ENCODE measurements around the gene JMJD1C.

GRCh38 chr10:63214571-63214970 lies 251.2 kb downstream of the JMJD1C start:
- TF ChIP-seq CTCF (IDR thresholded peaks at IDR 0.05) (no peak), POLR2A (IDR thresholded peaks at IDR 0.05) (no peak)
